HEK293 (cell line): ENCODE measurements around the gene CARMIL3.

Source experiments
- OSR2 ChIP-seq: fragments of 450-650 bp; formaldehyde crosslinking; IDR thresholded peaks from 2 replicates; pipeline ENCODE4 v1.5.1; 2016; ENCODE audit warnings: missing biosample characterization, missing genetic modification characterization
- ZNF292 ChIP-seq: fragments of 450-650 bp; formaldehyde crosslinking; IDR thresholded peaks from 2 replicates; pipeline ENCODE4 v1.5.1; 2016; ENCODE audit warnings: low read depth, missing biosample characterization, missing genetic modification characterization, borderline replicate concordance
- ZNF837 ChIP-seq: fragments of 450-650 bp; formaldehyde crosslinking; IDR thresholded peaks from 2 replicates; pipeline ENCODE4 v1.5.1; 2016; ENCODE audit warnings: missing biosample characterization, missing genetic modification characterization
- TF ChIP-seq, protein P1 (sequence below): fragments of 450-650 bp; formaldehyde crosslinking; IDR thresholded peaks from 2 replicates; pipeline ENCODE4 v1.5.1; 2016; ENCODE audit warnings: missing biosample characterization, missing genetic modification characterization

DNA sequence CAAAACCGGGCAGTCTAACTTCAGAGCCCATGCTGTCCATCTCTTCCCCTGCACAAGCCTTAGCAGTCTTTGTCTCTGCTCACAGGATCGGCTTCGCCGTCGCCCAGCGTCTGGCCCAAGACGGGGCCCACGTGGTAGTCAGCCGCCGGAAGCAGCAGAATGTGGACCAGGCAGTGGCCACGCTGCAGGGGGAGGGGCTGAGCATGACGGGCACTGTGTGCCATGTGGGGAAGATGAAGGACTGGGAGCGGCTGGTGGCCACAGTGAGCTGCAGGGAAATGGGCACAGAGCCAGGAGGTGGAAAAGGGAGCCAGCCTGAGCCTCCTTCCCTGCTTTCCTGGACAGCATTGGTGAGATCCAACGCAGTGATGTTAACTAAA, 14.2 kb upstream of the CARMIL3 start:
- TF ChIP-seq, protein P1, sequence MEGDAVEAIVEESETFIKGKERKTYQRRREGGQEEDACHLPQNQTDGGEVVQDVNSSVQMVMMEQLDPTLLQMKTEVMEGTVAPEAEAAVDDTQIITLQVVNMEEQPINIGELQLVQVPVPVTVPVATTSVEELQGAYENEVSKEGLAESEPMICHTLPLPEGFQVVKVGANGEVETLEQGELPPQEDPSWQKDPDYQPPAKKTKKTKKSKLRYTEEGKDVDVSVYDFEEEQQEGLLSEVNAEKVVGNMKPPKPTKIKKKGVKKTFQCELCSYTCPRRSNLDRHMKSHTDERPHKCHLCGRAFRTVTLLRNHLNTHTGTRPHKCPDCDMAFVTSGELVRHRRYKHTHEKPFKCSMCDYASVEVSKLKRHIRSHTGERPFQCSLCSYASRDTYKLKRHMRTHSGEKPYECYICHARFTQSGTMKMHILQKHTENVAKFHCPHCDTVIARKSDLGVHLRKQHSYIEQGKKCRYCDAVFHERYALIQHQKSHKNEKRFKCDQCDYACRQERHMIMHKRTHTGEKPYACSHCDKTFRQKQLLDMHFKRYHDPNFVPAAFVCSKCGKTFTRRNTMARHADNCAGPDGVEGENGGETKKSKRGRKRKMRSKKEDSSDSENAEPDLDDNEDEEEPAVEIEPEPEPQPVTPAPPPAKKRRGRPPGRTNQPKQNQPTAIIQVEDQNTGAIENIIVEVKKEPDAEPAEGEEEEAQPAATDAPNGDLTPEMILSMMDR (tag by site-specific recombination): no peak
- TF ChIP-seq ZNF837: no peak
- TF ChIP-seq ZNF292 (tag by site-specific recombination): no peak
- no peak for TF ChIP-seq OSR2 (tag by site-specific recombination)
